B cell (primary cell): ENCODE data around the gene PNPLA2. TPM values are rescaled to one million over a fixed set of nuclear protein-coding genes. Genes with fewer than 3 reads are reported as not detected.

Source experiments
- ATAC-seq: fragments of 200-7000 bp; cut with Tn5 transposase; one replicate; pipeline ENCODE4 v1.10.0; 2021; ENCODE audit warnings: low read depth, mild to moderate bottlenecking, moderate number of reproducible peaks, moderate library complexity
- CTCF ChIA-PET: fragments of 350-600 bp; sonication (Branson Sonifier 250); formaldehyde crosslinking; loops from one replicate; lab custom pipeline; 2021; ENCODE audit warnings: antibody characterized with exemption, inconsistent platforms; lab: Charles Lee
- POLR2A ChIA-PET: fragments of 350-600 bp; sonication (Branson Sonifier 250); formaldehyde crosslinking; loops from one replicate; lab custom pipeline; 2021; ENCODE audit warnings: antibody characterized with exemption; lab: Charles Lee
- DNase-seq: peaks from one replicate; pipeline ENCODE4 v3.0.0; 2013
- H2AFZ ChIP-seq: 2 replicates; pipeline ENCODE4 v1.6.1; 2012; ENCODE audit warnings: mild to moderate bottlenecking, low read depth, low read length; ENCODE audit not compliant: insufficient read depth, poor library complexity, severe bottlenecking
- H3K27ac ChIP-seq, 2 donors: 1 replicate in 1 of 2; 2 replicates in 1 of 2; pipeline ENCODE4 v1.5.1; 2012 to 2013; ENCODE audit warnings: low read length in 2 of 2, mild to moderate bottlenecking in 2 of 2, moderate library complexity in 1 of 2
- H3K27me3 ChIP-seq, 4 experiments: fragments of 200-600 bp in 1 of 4; sonication (generic) in 1 of 4; replicated peaks in 1 of 4; 1 replicate in 2 of 4; 2 replicates in 2 of 4; pipeline versions ENCODE4 v1.6.1 to v1.7.0; 2013 to 2016; ENCODE audit warnings: low read length in 3 of 4, mild to moderate bottlenecking in 2 of 4, mixed read lengths in 1 of 4, moderate library complexity in 1 of 4; ENCODE audit not compliant: insufficient read depth in 4 of 4, control insufficient read depth in 3 of 4; ENCODE audit errors: control extremely low read depth in 1 of 4
- H3K36me3 ChIP-seq, 2 experiments: replicated peaks in 1 of 2; 1 replicate in 1 of 2; 2 replicates in 1 of 2; pipeline versions ENCODE4 v1.6.1 to v1.7.1; 2013; ENCODE audit warnings: low read length in 1 of 2; ENCODE audit not compliant: insufficient read depth in 2 of 2, control insufficient read depth in 1 of 2; ENCODE audit errors: control extremely low read depth in 1 of 2, extremely low read depth in 1 of 2
- H3K4me1 ChIP-seq, 2 donors: fragments of 200-600 bp in 1 of 2; sonication (generic) in 1 of 2; 1 replicate in 1 of 2; 2 replicates in 1 of 2; pipeline versions ENCODE4 v1.5.1 to v1.6.1; 2013 to 2017; ENCODE audit warnings: low read length in 2 of 2; ENCODE audit not compliant: control insufficient read depth in 2 of 2, insufficient read depth in 2 of 2
- H3K4me2 ChIP-seq: replicated peaks from 2 replicates; pipeline ENCODE3; 2012; ENCODE audit warnings: mild to moderate bottlenecking, low read depth, low read length; ENCODE audit not compliant: poor library complexity, severe bottlenecking
- H3K4me3 ChIP-seq, 5 experiments: fragments of 200-600 bp in 1 of 5; sonication (generic) in 1 of 5; 1 replicate in 3 of 5; 2 replicates in 2 of 5; pipeline versions ENCODE4 v1.5.1 to v1.7.0; 2011 to 2016; ENCODE audit warnings: low read length in 4 of 5, mild to moderate bottlenecking in 4 of 5, low read depth in 2 of 5, control low read depth in 1 of 5, moderate library complexity in 1 of 5; ENCODE audit not compliant: insufficient read depth in 1 of 5; ENCODE audit errors: control extremely low read depth in 1 of 5, extremely low read depth in 1 of 5
- H3K79me2 ChIP-seq: fragments of 200-600 bp; sonication (generic); one replicate; pipeline ENCODE4 v1.6.0; 2016; ENCODE audit warnings: low read length; ENCODE audit not compliant: control insufficient read depth, insufficient read depth
- H3K9ac ChIP-seq: fragments of 200-600 bp; sonication (generic); 2 replicates; pipeline ENCODE4 v1.6.1; 2017; ENCODE audit warnings: mild to moderate bottlenecking, low read length, moderate library complexity
- H3K9me3 ChIP-seq, 3 donors: one replicate each; pipeline versions ENCODE4 v1.6.1 to v1.7.1; 2013; ENCODE audit warnings: low read length in 2 of 3; ENCODE audit not compliant: control insufficient read depth in 2 of 3, insufficient read depth in 1 of 3; ENCODE audit errors: control extremely low read depth in 1 of 3
- H4K20me1 ChIP-seq: 2 replicates; pipeline ENCODE4 v1.6.0; 2012; ENCODE audit warnings: mild to moderate bottlenecking, low read length; ENCODE audit not compliant: insufficient read depth, control insufficient read depth, poor library complexity, severe bottlenecking
- H3K27ac Mint-ChIP-seq: one replicate; pipeline ENCODE4 v1.8.0; 2021; ENCODE audit warnings: mixed read lengths
- H3K27me3 Mint-ChIP-seq: one replicate; pipeline ENCODE4 v1.8.0; 2021; ENCODE audit warnings: mixed read lengths
- H3K4me1 Mint-ChIP-seq: one replicate; pipeline ENCODE4 v1.8.0; 2021; ENCODE audit warnings: mixed read lengths
- H3K4me3 Mint-ChIP-seq: one replicate; pipeline ENCODE4 v1.8.0; 2021; ENCODE audit warnings: mixed read lengths
- H3K9me3 Mint-ChIP-seq: one replicate; pipeline ENCODE4 v1.8.0; 2022; ENCODE audit warnings: mixed read lengths; ENCODE audit not compliant: insufficient read depth
- EZH2 ChIP-seq: IDR thresholded peaks from 2 replicates; pipeline ENCODE4 v1.6.1; 2012; ENCODE audit warnings: borderline replicate concordance, low read depth, mild to moderate bottlenecking, moderate library complexity, low read length; ENCODE audit not compliant: insufficient read depth, poor library complexity, severe bottlenecking
- WGBS: methylation state at CpG from one replicate; pipeline ENCODE4 v1.1.5; 2013; ENCODE audit warnings: missing lambda C conversion rate; ENCODE audit not compliant: insufficient coverage; 5-methylcytosine and 5-hydroxymethylcytosine counted together
- intact Hi-C: fragments of 100-400 bp; cut with micrococcal nuclease; formaldehyde crosslinking; loops from one replicate; pipeline ENCODE4 v1.10.0; 2022
- polyA plus RNA-seq: library from polyadenylated mRNA; depleted of rRNA; stranded (reverse); fragments of >200 nt; gene quantifications from 2 replicates; pipeline ENCODE4 v1.2.3, GENCODE V29; 2012
- total RNA-seq, 2 donors: library from RNA; stranded (reverse); fragments of 120-200 nt in 1 of 2; gene quantifications; 1 replicate in 1 of 2; 2 replicates in 1 of 2; pipeline versions ENCODE4 v1.2.3 to v1.2.4, GENCODE V29; 2013 to 2022
- TF ChIP-seq, protein P1 (sequence below): fragments of 200-600 bp; IDR thresholded peaks from one replicate; pipeline ENCODE4 v1.8.0; 2022; ENCODE audit warnings: antibody characterized with exemption, mild to moderate bottlenecking

Gene PNPLA2
- total and polyA plus RNA-seq, 2 donors (not counting 1 experiment from before 2014, with no cell fraction given): 208 to 276 TPM

GRCh38 chr11:867856-868358, 49.2 kb downstream of the PNPLA2 start:
- Histone ChIP-seq H4K20me1 (no peaks in the 10 kb centered on the region), H3K9me3 (no peaks in the 10 kb centered on the region), H3K36me3 (peaks cover 0 to 6% of the 10 kb centered on the region in 2 experiments), H2AFZ (no peak overlapping the region), H3K79me2 (no peaks in the 10 kb centered on the region), H3K4me2 (no peak overlapping the region), H3K27me3 (no peaks in the 10 kb centered on the region), H3K27ac (no peak overlapping the region), H3K4me3 (no peak overlapping the region), H3K4me1 (no peaks in the 10 kb centered on the region), H3K9ac (no peak overlapping the region)
- TF ChIP-seq, protein P1, sequence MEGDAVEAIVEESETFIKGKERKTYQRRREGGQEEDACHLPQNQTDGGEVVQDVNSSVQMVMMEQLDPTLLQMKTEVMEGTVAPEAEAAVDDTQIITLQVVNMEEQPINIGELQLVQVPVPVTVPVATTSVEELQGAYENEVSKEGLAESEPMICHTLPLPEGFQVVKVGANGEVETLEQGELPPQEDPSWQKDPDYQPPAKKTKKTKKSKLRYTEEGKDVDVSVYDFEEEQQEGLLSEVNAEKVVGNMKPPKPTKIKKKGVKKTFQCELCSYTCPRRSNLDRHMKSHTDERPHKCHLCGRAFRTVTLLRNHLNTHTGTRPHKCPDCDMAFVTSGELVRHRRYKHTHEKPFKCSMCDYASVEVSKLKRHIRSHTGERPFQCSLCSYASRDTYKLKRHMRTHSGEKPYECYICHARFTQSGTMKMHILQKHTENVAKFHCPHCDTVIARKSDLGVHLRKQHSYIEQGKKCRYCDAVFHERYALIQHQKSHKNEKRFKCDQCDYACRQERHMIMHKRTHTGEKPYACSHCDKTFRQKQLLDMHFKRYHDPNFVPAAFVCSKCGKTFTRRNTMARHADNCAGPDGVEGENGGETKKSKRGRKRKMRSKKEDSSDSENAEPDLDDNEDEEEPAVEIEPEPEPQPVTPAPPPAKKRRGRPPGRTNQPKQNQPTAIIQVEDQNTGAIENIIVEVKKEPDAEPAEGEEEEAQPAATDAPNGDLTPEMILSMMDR: no peak
- no peak for TF ChIP-seq EZH2
- 92% methylated on average over 6 of the region's 8 CpGs for whole genome bisulfite sequencing
- H3K9me3 Mint-ChIP-seq: no peaks in the 10 kb centered on the region
- no peak overlapping the region for H3K27ac Mint-ChIP-seq
- ChIA-PET POLR2A (no interaction called here), CTCF (interaction anchor here (1.1 kb wide), 1 partner anchor 10 kb away, joined by 3 read pairs; no protein-coding TSS in a partner anchor)
- ATAC-seq (no peak), DNase-seq (no peak)
- intact Hi-C loops: no loop called here
- no peak overlapping the region for H3K4me3 Mint-ChIP-seq
- H3K27me3 Mint-ChIP-seq: no peaks in the 10 kb centered on the region
- no peaks in the 10 kb centered on the region for H3K4me1 Mint-ChIP-seq

GRCh38 chr11:868394-868793, 49.7 kb downstream of the PNPLA2 start:
- Mint-ChIP-seq H3K4me3 (no peak overlapping the region), H3K27me3 (no peaks in the 10 kb centered on the region), H3K4me1 (no peaks in the 10 kb centered on the region), H3K27ac (no peak overlapping the region), H3K9me3 (no peaks in the 10 kb centered on the region)
- Histone ChIP-seq H2AFZ (no peak overlapping the region), H3K4me1 (no peaks in the 10 kb centered on the region), H3K4me3 (no peak overlapping the region), H3K27ac (no peak overlapping the region), H3K4me2 (no peak overlapping the region), H3K9ac (no peak overlapping the region), H4K20me1 (no peaks in the 10 kb centered on the region), H3K27me3 (no peaks in the 10 kb centered on the region), H3K9me3 (no peaks in the 10 kb centered on the region), H3K79me2 (no peaks in the 10 kb centered on the region), H3K36me3 (peaks cover 0 to 6% of the 10 kb centered on the region in 2 experiments)
- 94% methylated on average over 15 of the region's 17 CpGs for WGBS
- POLR2A ChIA-PET: no interaction called here
- TF ChIP-seq, protein P1: no peak
- TF ChIP-seq EZH2: no peak
- ATAC-seq: no peak
- CTCF ChIA-PET: interaction anchor here (1.1 kb wide), 1 partner anchor 10 kb away, joined by 3 read pairs; no protein-coding TSS in a partner anchor
- no peak for DNase-seq
- intact Hi-C loops: no loop called here
